GM21390 (cell line): Measurements from ENCODE around the gene ERP27.
A peak's percentile ranks its signal among the peaks of the same experiment; 100 is the strongest.

Experiments
- ATAC-seq: cut with Tn5 transposase; IDR thresholded peaks from one replicate; pipeline ENCODE4 v1.9.1; 2021; ENCODE audit not compliant: unreplicated experiment

Gene ERP27

GRCh38 chr12:14938301-14938700, at the start of gene ERP27:
TSS of gene ERP27 (minus strand) at chr12:14938537. CDS start at chr12:14938508, 29 bp downstream.
- ATAC-seq = no peak

- ATAC-seq = no peak
Observed at GRCh38 chr12:14988035-14988434, 49.7 kb upstream of the ERP27 start.

- ATAC-seq = no peak
Observed at GRCh38 chr12:14986449-14986848, 48.1 kb upstream of the ERP27 start.

GRCh38 chr12:14984766-14985285, 46.5 kb upstream of the ERP27 start:
- ATAC-seq = no peak

GRCh38 chr12:14984036-14984435, 45.7 kb upstream of the ERP27 start:
- ATAC-seq = no peak

- ATAC-seq = peak; percentile 57
Observed at GRCh38 chr12:14982991-14983390, 44.7 kb upstream of the ERP27 start.

GRCh38 chr12:14982562-14982961, 44.2 kb upstream of the ERP27 start:
- no peak for ATAC-seq

- ATAC-seq = peak; percentile 54
Observed at GRCh38 chr12:14981049-14981448, 42.7 kb upstream of the ERP27 start.

- no peak for ATAC-seq
Observed at GRCh38 chr12:14979468-14979867, 41.1 kb upstream of the ERP27 start.

- ATAC-seq = no peak
Observed at GRCh38 chr12:14976658-14977057, 38.3 kb upstream of the ERP27 start.

GRCh38 chr12:14975457-14975856, 37.1 kb upstream of the ERP27 start:
- ATAC-seq = no peak

GRCh38 chr12:14974633-14975032, 36.3 kb upstream of the ERP27 start:
- no peak for ATAC-seq

GRCh38 chr12:14972816-14973215, 34.5 kb upstream of the ERP27 start, which contains the start of gene PDE6H:
TSS of gene PDE6H (plus strand) at chr12:14973042. CDS start at chr12:14978013, 4,971 bp downstream.
- ATAC-seq = no peak

GRCh38 chr12:14970473-14970872, 32.1 kb upstream of the ERP27 start:
- ATAC-seq = no peak

- ATAC-seq = no peak
Observed at GRCh38 chr12:14968478-14968877, 30.1 kb upstream of the ERP27 start.

GRCh38 chr12:14965221-14965620, 26.9 kb upstream of the ERP27 start:
- no peak for ATAC-seq

- no peak for ATAC-seq
Observed at GRCh38 chr12:14964406-14964805, 26.1 kb upstream of the ERP27 start.

- ATAC-seq = no peak
Observed at GRCh38 chr12:14963520-14963919, 25.2 kb upstream of the ERP27 start.

- no peak for ATAC-seq
Observed at GRCh38 chr12:14962797-14963196, 24.5 kb upstream of the ERP27 start.

GRCh38 chr12:14962153-14962539, 23.8 kb upstream of the ERP27 start:
- no peak for ATAC-seq

GRCh38 chr12:14961466-14962152, 23.3 kb upstream of the ERP27 start, which contains the start of gene ARHGDIB:
TSS of gene ARHGDIB (minus strand) at chr12:14961601. CDS start at chr12:14950712, 10,889 bp downstream.
- peak; percentile 63 for ATAC-seq

- peak; percentile 31 for ATAC-seq
Observed at GRCh38 chr12:14960548-14961465, 22.5 kb upstream of the ERP27 start.
